WTC11 (cell line): ENCODE data around the gene FYN. TPM values are rescaled to one million over a fixed set of nuclear protein-coding genes. Genes with fewer than 3 reads are reported as not detected.

ENCODE experiments used
- CREM ChIP-seq: sonication (generic); formaldehyde crosslinking; IDR thresholded peaks from 2 replicates; pipeline ENCODE4 v1.8.1; 2022; ENCODE audit warnings: mild to moderate bottlenecking, missing genetic modification reagents, moderate library complexity
- MLX ChIP-seq: sonication (generic); formaldehyde crosslinking; IDR thresholded peaks from 2 replicates; pipeline ENCODE4 v1.8.1; 2023; ENCODE audit warnings: mild to moderate bottlenecking, missing genetic modification reagents, moderate library complexity
- TP53 ChIP-seq: sonication (generic); formaldehyde crosslinking; IDR thresholded peaks from 2 replicates; pipeline ENCODE4 v1.8.1; 2023; ENCODE audit warnings: mild to moderate bottlenecking, missing genetic modification reagents
- ZBTB43 ChIP-seq: sonication (generic); formaldehyde crosslinking; IDR thresholded peaks from 2 replicates; pipeline ENCODE4 v1.8.1; 2023; ENCODE audit warnings: mild to moderate bottlenecking, missing genetic modification reagents
- total RNA-seq: library from RNA; stranded (reverse); gene quantifications from 3 replicates; pipeline ENCODE4 v1.2.3, GENCODE V29; 2021
- TF ChIP-seq, protein P1 (sequence below): sonication (generic); formaldehyde crosslinking; IDR thresholded peaks from 2 replicates; pipeline ENCODE4 v1.8.0; 2023; ENCODE audit warnings: missing genetic modification reagents, mild to moderate bottlenecking, borderline replicate concordance
- TF ChIP-seq, protein P2 (sequence below): fragments of 250-450 bp; sonication (Bioruptor Pico); IDR thresholded peaks from 2 replicates; pipeline ENCODE4 v1.9.0; 2021; ENCODE audit warnings: mild to moderate bottlenecking
- TF ChIP-seq, protein P3 (sequence below): sonication (generic); formaldehyde crosslinking; IDR thresholded peaks from 2 replicates; pipeline ENCODE4 v1.8.0; 2023; ENCODE audit warnings: mild to moderate bottlenecking, missing genetic modification reagents
- TF ChIP-seq, protein P4 (sequence below): fragments of 200-600 bp; IDR thresholded peaks from 2 replicates; pipeline ENCODE4 v1.8.0; 2022; ENCODE audit warnings: antibody characterized with exemption
- TF ChIP-seq, protein P5 (sequence below): sonication (generic); formaldehyde crosslinking; IDR thresholded peaks from 2 replicates; pipeline ENCODE4 v1.8.1; 2023; ENCODE audit warnings: mild to moderate bottlenecking, missing genetic modification reagents, moderate library complexity

Gene FYN
- total RNA-seq, 1 experiment from 2014 or later = 63.9 TPM

- no peak for TF ChIP-seq ZBTB43 (CRISPR knock-in tag)
- TF ChIP-seq, protein P1, sequence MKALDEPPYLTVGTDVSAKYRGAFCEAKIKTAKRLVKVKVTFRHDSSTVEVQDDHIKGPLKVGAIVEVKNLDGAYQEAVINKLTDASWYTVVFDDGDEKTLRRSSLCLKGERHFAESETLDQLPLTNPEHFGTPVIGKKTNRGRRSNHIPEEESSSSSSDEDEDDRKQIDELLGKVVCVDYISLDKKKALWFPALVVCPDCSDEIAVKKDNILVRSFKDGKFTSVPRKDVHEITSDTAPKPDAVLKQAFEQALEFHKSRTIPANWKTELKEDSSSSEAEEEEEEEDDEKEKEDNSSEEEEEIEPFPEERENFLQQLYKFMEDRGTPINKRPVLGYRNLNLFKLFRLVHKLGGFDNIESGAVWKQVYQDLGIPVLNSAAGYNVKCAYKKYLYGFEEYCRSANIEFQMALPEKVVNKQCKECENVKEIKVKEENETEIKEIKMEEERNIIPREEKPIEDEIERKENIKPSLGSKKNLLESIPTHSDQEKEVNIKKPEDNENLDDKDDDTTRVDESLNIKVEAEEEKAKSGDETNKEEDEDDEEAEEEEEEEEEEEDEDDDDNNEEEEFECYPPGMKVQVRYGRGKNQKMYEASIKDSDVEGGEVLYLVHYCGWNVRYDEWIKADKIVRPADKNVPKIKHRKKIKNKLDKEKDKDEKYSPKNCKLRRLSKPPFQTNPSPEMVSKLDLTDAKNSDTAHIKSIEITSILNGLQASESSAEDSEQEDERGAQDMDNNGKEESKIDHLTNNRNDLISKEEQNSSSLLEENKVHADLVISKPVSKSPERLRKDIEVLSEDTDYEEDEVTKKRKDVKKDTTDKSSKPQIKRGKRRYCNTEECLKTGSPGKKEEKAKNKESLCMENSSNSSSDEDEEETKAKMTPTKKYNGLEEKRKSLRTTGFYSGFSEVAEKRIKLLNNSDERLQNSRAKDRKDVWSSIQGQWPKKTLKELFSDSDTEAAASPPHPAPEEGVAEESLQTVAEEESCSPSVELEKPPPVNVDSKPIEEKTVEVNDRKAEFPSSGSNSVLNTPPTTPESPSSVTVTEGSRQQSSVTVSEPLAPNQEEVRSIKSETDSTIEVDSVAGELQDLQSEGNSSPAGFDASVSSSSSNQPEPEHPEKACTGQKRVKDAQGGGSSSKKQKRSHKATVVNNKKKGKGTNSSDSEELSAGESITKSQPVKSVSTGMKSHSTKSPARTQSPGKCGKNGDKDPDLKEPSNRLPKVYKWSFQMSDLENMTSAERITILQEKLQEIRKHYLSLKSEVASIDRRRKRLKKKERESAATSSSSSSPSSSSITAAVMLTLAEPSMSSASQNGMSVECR (CRISPR knock-in tag) = no peak
- TF ChIP-seq, protein P2, sequence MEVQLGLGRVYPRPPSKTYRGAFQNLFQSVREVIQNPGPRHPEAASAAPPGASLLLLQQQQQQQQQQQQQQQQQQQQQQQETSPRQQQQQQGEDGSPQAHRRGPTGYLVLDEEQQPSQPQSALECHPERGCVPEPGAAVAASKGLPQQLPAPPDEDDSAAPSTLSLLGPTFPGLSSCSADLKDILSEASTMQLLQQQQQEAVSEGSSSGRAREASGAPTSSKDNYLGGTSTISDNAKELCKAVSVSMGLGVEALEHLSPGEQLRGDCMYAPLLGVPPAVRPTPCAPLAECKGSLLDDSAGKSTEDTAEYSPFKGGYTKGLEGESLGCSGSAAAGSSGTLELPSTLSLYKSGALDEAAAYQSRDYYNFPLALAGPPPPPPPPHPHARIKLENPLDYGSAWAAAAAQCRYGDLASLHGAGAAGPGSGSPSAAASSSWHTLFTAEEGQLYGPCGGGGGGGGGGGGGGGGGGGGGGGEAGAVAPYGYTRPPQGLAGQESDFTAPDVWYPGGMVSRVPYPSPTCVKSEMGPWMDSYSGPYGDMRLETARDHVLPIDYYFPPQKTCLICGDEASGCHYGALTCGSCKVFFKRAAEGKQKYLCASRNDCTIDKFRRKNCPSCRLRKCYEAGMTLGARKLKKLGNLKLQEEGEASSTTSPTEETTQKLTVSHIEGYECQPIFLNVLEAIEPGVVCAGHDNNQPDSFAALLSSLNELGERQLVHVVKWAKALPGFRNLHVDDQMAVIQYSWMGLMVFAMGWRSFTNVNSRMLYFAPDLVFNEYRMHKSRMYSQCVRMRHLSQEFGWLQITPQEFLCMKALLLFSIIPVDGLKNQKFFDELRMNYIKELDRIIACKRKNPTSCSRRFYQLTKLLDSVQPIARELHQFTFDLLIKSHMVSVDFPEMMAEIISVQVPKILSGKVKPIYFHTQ = no peak
- TF ChIP-seq, protein P3, sequence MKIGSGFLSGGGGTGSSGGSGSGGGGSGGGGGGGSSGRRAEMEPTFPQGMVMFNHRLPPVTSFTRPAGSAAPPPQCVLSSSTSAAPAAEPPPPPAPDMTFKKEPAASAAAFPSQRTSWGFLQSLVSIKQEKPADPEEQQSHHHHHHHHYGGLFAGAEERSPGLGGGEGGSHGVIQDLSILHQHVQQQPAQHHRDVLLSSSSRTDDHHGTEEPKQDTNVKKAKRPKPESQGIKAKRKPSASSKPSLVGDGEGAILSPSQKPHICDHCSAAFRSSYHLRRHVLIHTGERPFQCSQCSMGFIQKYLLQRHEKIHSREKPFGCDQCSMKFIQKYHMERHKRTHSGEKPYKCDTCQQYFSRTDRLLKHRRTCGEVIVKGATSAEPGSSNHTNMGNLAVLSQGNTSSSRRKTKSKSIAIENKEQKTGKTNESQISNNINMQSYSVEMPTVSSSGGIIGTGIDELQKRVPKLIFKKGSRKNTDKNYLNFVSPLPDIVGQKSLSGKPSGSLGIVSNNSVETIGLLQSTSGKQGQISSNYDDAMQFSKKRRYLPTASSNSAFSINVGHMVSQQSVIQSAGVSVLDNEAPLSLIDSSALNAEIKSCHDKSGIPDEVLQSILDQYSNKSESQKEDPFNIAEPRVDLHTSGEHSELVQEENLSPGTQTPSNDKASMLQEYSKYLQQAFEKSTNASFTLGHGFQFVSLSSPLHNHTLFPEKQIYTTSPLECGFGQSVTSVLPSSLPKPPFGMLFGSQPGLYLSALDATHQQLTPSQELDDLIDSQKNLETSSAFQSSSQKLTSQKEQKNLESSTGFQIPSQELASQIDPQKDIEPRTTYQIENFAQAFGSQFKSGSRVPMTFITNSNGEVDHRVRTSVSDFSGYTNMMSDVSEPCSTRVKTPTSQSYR (CRISPR knock-in tag) = no peak
- TF ChIP-seq MLX (CRISPR knock-in tag) = no peak
- TF ChIP-seq, protein P4, sequence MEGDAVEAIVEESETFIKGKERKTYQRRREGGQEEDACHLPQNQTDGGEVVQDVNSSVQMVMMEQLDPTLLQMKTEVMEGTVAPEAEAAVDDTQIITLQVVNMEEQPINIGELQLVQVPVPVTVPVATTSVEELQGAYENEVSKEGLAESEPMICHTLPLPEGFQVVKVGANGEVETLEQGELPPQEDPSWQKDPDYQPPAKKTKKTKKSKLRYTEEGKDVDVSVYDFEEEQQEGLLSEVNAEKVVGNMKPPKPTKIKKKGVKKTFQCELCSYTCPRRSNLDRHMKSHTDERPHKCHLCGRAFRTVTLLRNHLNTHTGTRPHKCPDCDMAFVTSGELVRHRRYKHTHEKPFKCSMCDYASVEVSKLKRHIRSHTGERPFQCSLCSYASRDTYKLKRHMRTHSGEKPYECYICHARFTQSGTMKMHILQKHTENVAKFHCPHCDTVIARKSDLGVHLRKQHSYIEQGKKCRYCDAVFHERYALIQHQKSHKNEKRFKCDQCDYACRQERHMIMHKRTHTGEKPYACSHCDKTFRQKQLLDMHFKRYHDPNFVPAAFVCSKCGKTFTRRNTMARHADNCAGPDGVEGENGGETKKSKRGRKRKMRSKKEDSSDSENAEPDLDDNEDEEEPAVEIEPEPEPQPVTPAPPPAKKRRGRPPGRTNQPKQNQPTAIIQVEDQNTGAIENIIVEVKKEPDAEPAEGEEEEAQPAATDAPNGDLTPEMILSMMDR = no peak
- TF ChIP-seq CREM (CRISPR knock-in tag) = no peak
- no peak for TF ChIP-seq TP53 (CRISPR knock-in tag)
- TF ChIP-seq, protein P5, sequence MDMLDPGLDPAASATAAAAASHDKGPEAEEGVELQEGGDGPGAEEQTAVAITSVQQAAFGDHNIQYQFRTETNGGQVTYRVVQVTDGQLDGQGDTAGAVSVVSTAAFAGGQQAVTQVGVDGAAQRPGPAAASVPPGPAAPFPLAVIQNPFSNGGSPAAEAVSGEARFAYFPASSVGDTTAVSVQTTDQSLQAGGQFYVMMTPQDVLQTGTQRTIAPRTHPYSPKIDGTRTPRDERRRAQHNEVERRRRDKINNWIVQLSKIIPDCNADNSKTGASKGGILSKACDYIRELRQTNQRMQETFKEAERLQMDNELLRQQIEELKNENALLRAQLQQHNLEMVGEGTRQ = no peak
Measured at GRCh38 chr6:111745186-111745585, 128.1 kb downstream of the FYN start (continued).
